Measurements from ENCODE around the gene TNNI2.

DNA sequence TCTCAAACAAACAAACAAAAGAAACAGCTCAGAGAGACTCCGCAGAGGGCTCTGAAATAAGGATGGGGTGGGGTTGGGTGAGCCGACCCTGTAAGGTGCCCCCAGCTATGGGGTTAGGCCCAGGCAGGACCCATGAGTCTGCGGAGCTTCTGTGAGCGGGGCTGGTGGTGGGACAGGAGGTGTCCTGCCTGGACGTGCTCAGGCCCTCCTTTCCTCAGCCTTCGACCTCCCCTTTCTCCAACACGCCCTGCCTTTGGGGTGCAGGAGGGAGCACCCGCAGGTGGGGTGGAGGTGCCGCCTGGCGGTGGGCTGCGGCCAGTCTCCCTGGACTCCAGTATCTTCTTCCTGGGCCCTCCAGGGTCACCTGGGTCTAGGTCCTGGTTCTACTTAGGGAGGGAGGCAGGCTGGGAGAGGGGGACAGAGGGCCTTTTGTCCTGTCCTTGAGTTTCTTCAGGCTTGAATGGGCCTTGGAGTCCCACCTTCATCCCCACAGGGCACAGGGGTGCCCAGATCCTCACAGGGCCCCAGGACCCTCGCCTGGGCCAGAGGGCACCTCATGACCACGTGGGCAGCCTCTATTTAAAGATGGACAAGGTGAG is 40.7 kb downstream of the TNNI2 start:
- no peak for TF ChIP-seq CTCF (IDR thresholded peaks at IDR 0.05)
- TF ChIP-seq EZH2 (IDR thresholded peaks at IDR 0.05; ENCODE audit: borderline replicate concordance, insufficient read depth, low read depth, low read length, poor library complexity, severe bottlenecking), result no peak
